Spleen (tissue), 7 donors: ENCODE results near the gene MYO6.

ENCODE experiments used
- POLR2A ChIP-seq, 3 donors: fragments of 450-650 bp; IDR thresholded peaks; one replicate each; pipeline ENCODE4 v1.5.1; 2017; ENCODE audit warnings: antibody characterized with exemption in 3 of 3, mild to moderate bottlenecking in 1 of 3
- POLR2AphosphoS5 ChIP-seq, 3 donors: sonication (generic); formaldehyde crosslinking; IDR thresholded peaks; one replicate each; pipeline ENCODE4 v1.5.1; 2017; ENCODE audit warnings: antibody characterized with exemption in 3 of 3
- TF ChIP-seq, protein P1 (sequence below), 11 experiments: fragments of 200-600 bp in 7 of 11; fragments of 450-650 bp in 4 of 11; sonication (generic) in 4 of 11; IDR thresholded peaks in 8 of 11; conservative IDR thresholded peaks in 3 of 11; 1 replicate in 7 of 11; 2 replicates in 4 of 11; pipeline versions ENCODE4 v1.4.0 to v1.8.0; 2016 to 2021; ENCODE audit warnings: antibody characterized with exemption in 11 of 11, inconsistent platforms in 4 of 11, mild to moderate bottlenecking in 1 of 11
- donor health status: DM: no; HTN: no; CAD: no; lungs with moderate emphysema.
- donor health status: DM: no; HTN: no; CAD: no.
- donor health status: DM: no; HTN: no; CAD: no.

- TF ChIP-seq, protein P1, sequence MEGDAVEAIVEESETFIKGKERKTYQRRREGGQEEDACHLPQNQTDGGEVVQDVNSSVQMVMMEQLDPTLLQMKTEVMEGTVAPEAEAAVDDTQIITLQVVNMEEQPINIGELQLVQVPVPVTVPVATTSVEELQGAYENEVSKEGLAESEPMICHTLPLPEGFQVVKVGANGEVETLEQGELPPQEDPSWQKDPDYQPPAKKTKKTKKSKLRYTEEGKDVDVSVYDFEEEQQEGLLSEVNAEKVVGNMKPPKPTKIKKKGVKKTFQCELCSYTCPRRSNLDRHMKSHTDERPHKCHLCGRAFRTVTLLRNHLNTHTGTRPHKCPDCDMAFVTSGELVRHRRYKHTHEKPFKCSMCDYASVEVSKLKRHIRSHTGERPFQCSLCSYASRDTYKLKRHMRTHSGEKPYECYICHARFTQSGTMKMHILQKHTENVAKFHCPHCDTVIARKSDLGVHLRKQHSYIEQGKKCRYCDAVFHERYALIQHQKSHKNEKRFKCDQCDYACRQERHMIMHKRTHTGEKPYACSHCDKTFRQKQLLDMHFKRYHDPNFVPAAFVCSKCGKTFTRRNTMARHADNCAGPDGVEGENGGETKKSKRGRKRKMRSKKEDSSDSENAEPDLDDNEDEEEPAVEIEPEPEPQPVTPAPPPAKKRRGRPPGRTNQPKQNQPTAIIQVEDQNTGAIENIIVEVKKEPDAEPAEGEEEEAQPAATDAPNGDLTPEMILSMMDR (IDR thresholded peaks at IDR 0.05 in 8 of 11, conservative IDR thresholded peaks at IDR 0.05 in 3 of 11), result no peak
- TF ChIP-seq POLR2AphosphoS5 (IDR thresholded peaks at IDR 0.05) (no peak), POLR2A (IDR thresholded peaks at IDR 0.05) (no peak)
Measured at GRCh38 chr6:75761489-75761888, 12.4 kb downstream of the MYO6 start.
